Bronchial epithelial cell (primary cell): Measurements from ENCODE around the gene SLC35A5. TPM values are rescaled to one million over a fixed set of nuclear protein-coding genes. Genes with fewer than 3 reads are reported as not detected.

Source experiments
- DNase-seq: peaks from one replicate; pipeline ENCODE4 v3.0.0-alpha.2; 2010; ENCODE audit warnings: low read depth
- FAIRE-seq: peaks from 2 replicates; lab custom pipeline; 2011; peaks lifted over from hg19 to GRCh38; lab: Jason Lieb, UNC
- H3K27me3 ChIP-seq: 2 replicates; pipeline ENCODE4 v1.5.1; 2011; ENCODE audit warnings: low read length; ENCODE audit not compliant: control insufficient read depth, insufficient read depth
- H3K36me3 ChIP-seq: 2 replicates; pipeline ENCODE4 v1.5.1; 2011; ENCODE audit warnings: low read length; ENCODE audit not compliant: control insufficient read depth, insufficient read depth
- H3K4me3 ChIP-seq: 2 replicates; pipeline ENCODE4 v1.5.1; 2011; ENCODE audit warnings: mild to moderate bottlenecking, low read depth, low read length, control low read depth
- CTCF ChIP-seq: IDR thresholded peaks from 2 replicates; pipeline ENCODE4 v1.5.1; 2011; ENCODE audit warnings: mild to moderate bottlenecking, moderate library complexity, low read length, control low read depth, inconsistent platforms; ENCODE audit not compliant: insufficient read depth, severe bottlenecking
- total RNA-seq: library from RNA; depleted of rRNA; stranded (reverse); fragments of >200 nt; gene quantifications from 2 replicates; pipeline ENCODE4 v1.2.1, GENCODE V29; 2014

The SLC35A5 gene
- total RNA-seq, 1 donor from 2014 or later: 14.0 TPM

GRCh38 chr3:112606098-112606497 is 44.3 kb downstream of the SLC35A5 start:
- H3K27me3 ChIP-seq: no peaks in the 10 kb centered on the region
- no peaks in the 10 kb centered on the region for H3K36me3 ChIP-seq
- H3K4me3 ChIP-seq: no peak overlapping the region
- TF ChIP-seq CTCF: no peak
- no peak for DNase-seq
- FAIRE-seq: no peak

- no peak overlapping the region for H3K4me3 ChIP-seq
- no peaks in the 10 kb centered on the region for H3K36me3 ChIP-seq
- DNase-seq: no peak
- no peak for TF ChIP-seq CTCF
- no peak for FAIRE-seq
- no peaks in the 10 kb centered on the region for H3K27me3 ChIP-seq
Measured at GRCh38 chr3:112607863-112608262, 46.0 kb downstream of the SLC35A5 start.

GRCh38 chr3:112610121-112610520 is 48.3 kb downstream of the SLC35A5 start:
- DNase-seq: no peak
- no peaks in the 10 kb centered on the region for H3K27me3 ChIP-seq
- H3K4me3 ChIP-seq: no peak overlapping the region
- TF ChIP-seq CTCF: no peak
- H3K36me3 ChIP-seq: no peaks in the 10 kb centered on the region
- no peak for FAIRE-seq

GRCh38 chr3:112611752-112612515 is 50.1 kb downstream of the SLC35A5 start:
- no peak for DNase-seq
- Histone ChIP-seq H3K36me3 (no peaks in the 10 kb centered on the region), H3K4me3 (no peak overlapping the region), H3K27me3 (no peaks in the 10 kb centered on the region)
- FAIRE-seq: no peak
- no peak for TF ChIP-seq CTCF

GRCh38 chr3:112615989-112616731 is 54.3 kb downstream of the SLC35A5 start:
- Histone ChIP-seq H3K27me3 (no peaks in the 10 kb centered on the region), H3K36me3 (no peaks in the 10 kb centered on the region), H3K4me3 (no peak overlapping the region)
- no peak for DNase-seq
- FAIRE-seq: no peak
- no peak for TF ChIP-seq CTCF
